LNCAP (cell line): ENCODE results near the gene SIRT3.

Experiments
- CTCF ChIP-seq: fragments of 450-650 bp; IDR thresholded peaks from 2 replicates; pipeline ENCODE4 v1.5.1; 2017; ENCODE audit warnings: mild to moderate bottlenecking

The SIRT3 gene

GRCh38 chr11:266676-267439 lies 30.7 kb upstream of the SIRT3 start:
- no peak for TF ChIP-seq CTCF

DNA sequence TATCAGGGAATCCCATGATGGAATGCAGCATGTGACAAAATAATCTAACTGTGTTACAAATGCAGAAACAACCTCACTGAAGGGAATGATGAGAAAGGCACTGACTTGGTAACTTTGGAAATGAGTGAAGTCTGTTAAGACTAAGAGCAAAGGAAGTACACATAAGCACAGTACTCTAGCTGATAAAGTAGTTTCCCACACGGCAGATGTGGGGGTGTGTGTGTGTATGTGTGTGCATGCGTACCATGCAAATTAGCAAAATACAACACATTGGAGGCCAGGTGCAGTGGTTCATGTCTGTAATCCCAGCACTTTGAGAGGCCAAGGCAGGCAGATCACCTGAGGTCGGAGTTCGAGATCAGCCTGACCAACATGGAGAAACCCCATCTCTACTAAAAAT lies 25.5 kb upstream of the SIRT3 start:
- TF ChIP-seq CTCF: no peak

GRCh38 chr11:259413-259812 lies 23.3 kb upstream of the SIRT3 start:
- no peak for TF ChIP-seq CTCF

- peak; percentile 17; the same call in 1 of the 2 replicates for TF ChIP-seq CTCF
Measured at GRCh38 chr11:257766-258493, 21.8 kb upstream of the SIRT3 start.

DNA sequence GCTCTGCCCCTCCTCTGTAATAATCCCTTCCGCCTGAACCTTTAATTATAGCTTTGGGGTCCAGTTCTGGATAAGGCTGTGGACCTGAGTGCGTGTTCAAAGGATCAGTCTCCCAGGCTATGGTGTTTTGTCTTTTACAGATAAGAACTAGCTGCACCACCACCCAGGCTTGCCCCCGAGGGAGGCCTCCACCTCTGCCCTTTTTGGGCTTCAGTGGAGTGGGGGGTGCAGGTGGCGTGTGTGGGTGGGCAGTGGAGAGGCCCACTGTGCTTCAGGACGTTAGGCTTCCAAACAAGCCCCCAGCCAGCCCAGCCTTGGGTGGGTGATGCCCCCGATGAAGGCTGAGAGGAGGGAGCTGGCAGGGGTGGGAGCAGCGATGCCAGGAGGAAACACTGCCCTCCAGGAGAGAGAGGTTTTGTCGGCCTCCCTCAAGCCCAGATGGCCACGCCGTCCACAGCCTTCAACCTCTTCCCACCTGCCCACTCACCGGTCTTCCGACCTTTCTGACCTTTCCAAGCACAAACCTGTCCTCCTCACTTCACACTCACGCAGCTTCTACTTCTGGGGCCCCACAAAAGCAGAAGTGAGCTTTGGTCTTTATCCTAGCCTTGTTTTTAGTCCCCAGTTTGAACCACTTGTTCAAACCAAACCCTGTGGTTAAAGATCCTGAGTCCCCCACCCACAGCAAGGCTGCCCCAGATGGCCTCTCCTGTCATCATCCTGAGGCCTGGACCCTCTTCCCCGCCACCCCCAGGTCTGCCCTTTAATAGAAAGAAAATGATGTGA lies 21.0 kb upstream of the SIRT3 start:
- no peak for TF ChIP-seq CTCF

GRCh38 chr11:255816-256215 lies 19.7 kb upstream of the SIRT3 start:
- no peak for TF ChIP-seq CTCF

DNA sequence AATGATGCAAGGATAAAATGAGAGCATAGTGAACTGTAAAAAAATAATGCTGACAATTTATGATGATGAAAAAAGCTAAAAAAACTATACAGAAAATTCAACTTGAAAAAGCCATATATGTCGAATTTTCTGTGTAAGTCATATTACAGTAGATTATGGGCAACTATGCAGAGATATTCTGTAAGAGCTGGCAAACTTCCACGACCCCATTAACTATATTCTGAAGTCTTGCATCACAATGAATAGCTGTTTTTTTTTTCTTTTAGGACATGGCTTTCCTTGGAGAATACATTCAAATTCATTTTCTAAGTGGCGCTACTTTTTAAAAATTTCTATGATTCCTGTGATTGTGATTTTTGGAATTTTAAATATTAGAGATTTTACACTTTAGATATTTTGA lies 19.0 kb upstream of the SIRT3 start:
- no peak for TF ChIP-seq CTCF
